NCI-H345 treated with DMSO at 0.1 percent for 48 hours (cell line): ENCODE results near the gene JMJD8.

Source experiments
- DNase-seq: peaks from one replicate; lab custom pipeline; 2025; ENCODE audit not compliant: unreplicated experiment; lab: John Stamatoyannopoulos, UW

JMJD8 gene

GRCh38 chr16:710500-711075 lies 26.5 kb upstream of the JMJD8 start:
- DNase-seq = no peak

DNA sequence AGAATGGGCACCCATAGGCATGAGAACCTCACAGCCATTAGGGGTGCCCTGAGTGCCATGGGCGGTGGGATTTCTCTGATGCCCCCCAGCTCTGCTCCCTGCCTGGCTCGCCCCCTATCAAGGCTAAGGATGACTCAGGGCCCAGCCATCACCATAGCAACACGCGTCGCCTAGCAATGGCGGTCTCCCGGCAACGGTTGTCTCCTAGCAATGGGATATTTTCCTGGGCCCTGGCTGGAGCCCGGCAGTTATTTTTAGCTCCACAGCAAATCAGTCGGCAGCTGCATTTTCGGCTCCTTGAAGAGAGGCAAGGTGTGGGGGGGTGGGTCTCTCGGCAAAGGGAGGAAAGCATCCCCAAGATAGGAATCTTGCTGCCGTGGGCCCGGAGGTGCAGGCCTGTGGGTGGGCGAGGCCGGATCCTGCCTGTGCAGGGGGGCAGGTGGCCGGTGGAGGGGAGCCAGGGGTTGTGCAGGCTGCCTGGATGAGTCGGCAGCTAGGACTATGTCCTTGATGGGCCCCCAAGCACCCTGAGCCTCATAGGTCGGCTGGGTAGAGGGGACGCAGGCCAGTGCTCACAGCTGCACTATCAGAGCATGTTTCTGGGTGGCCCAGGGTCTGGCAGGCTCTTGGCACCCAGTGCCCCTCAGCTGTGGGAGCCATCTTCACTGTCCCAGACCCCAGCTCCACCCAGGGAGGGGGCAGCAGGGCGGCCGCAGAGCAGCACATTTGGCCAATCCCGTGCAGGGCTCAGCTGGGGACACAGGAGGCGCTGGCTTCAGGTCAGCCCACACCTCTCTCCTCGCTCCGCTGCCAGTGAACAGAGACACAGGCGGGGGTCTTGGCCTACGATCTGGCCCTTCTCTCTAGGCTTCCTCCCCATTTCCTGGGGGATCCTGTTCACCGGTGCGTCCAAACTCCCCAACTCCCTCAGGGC lies 25.7 kb upstream of the JMJD8 start:
- peak; percentile 76 for DNase-seq

DNA sequence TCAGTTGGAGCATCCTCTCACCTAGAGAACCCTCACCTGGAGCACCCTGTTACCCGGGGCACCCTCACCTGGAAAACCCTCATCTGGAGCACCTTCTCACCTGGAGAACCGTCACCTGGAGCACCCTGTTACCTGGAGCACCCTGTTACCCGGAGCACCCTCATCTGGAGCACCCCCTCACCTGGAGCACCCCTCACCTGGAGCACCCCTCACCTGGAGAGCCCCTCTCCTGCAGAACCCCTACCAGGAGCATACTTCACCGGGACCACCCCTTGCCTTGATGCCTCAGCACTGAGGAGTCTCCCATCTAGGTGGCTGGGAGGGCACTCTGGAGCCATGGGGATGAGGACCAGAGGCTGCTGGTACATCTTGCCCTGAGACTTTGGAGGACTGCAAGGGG lies 24.8 kb upstream of the JMJD8 start:
- no peak for DNase-seq

- DNase-seq = no peak
These were observed 23.9 kb upstream of the JMJD8 start for GRCh38 chr16:708019-708418.

GRCh38 chr16:707062-707538 lies 23.0 kb upstream of the JMJD8 start:
- DNase-seq = peak; percentile 21

- no peak for DNase-seq
These were observed 22.3 kb upstream of the JMJD8 start for GRCh38 chr16:706189-707061.

- DNase-seq = peak; percentile 63
These were observed 21.5 kb upstream of the JMJD8 start, which contains the start of gene FBXL16 for GRCh38 chr16:705431-706188. TSS of gene FBXL16 (minus strand) at chr16:705801. CDS start at chr16:697405, 8,396 bp downstream.

- DNase-seq = no peak
These were observed 20.6 kb upstream of the JMJD8 start for GRCh38 chr16:704552-705380.

GRCh38 chr16:704047-704446 lies 19.9 kb upstream of the JMJD8 start:
- DNase-seq = no peak

GRCh38 chr16:703406-703805 lies 19.3 kb upstream of the JMJD8 start:
- no peak for DNase-seq

GRCh38 chr16:702341-702740 lies 18.2 kb upstream of the JMJD8 start:
- DNase-seq = no peak

- DNase-seq = no peak
These were observed 16.8 kb upstream of the JMJD8 start for GRCh38 chr16:700684-701584.

DNA sequence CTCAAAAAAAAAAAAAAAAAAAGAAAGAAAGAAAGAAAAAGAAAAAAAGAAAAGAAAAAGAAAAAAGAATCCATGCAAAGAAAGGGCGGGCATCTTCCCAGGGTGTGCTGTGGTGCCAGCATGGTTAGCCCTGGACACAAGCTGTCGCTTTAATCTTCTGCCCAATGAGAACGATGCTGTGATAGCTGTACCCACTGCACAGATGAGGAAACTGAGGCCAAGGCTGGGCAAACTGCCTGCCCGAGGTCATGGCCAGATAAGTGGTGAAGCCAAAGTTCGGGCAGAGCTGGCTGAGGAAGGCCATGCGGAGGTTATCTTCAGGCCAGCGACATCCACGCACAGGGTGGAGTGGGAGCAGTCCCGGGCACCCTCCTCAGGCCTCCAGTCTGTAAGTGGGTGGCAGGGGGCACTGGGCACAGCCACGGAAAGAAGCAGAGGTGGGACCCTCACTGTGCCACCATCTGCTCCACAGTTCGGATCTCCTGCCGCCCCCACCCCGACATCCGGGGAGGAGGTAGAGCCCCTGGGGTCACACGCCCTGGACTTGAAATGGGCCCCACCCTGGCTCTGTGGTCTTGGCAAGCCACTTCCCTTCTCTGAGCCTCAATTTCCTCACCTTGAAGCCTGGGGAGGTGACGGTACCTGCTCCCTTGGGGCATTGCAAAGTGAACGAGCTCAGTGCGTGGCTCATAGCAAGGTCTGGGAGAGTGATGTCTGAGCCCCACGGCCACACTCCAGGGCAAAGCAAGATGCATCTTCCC lies 15.0 kb upstream of the JMJD8 start:
- no peak for DNase-seq

DNA sequence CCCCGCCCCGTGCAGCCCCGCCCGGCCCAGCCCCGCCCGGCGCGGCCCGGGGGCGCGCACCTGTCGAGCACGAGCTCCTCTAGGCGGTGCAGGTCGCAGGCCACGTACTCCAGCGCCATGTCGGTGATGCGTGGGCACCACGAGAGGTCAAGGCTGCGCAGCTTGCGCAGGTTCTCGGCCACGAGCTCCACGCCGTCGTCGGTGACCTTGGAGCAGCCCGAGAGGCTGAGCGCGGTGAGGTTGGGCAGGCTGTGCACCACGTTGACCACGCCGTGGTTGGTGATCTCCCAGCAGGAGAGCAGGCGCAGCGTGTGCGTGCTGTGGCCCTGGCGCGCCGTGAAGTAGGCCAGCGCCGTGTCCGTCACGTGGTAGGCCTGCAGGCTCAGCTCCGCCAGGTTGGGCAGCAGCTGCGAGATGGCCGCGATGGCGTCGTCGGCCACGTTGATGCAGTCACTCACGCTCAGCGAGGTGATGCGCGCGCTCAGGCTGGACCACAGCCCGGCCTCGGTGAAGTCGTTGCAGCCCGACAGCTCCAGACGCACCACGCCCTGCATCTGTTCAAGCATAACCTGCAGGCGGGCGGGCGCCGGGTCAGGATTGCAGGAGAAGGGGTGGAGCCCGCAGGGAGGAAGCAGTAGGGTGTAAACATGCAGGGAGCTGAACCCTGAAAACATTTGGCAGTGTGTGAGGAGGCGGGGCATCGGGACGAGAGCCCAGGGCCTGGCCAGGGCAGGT lies 11.4 kb upstream of the JMJD8 start:
- peak; percentile 88 for DNase-seq

DNA sequence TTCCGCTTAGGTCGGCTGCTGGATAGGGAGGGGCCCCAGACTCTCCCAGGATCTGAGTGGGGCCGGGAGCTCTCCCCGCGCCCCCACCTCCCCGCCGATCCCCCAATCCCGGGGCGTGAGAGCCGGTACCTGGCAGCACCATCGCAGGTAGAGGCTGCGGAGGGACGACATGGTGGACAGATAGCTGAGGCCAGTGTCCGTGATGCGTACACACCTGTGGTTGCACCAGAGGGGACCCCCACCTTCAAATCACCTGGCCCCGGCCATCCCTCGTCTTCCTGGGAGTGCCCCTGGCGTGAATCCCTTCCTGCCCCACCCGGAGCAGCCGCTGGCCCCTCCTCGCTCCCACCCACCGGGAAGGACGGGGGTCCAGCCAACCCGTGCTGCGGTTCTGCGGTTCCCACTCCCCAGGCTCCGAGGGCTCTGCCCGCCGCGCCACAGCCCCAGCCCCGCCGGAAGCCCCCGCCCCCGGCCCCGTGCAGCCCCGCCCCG lies 10.8 kb upstream of the JMJD8 start:
- no peak for DNase-seq

- DNase-seq = no peak
These were observed 10.2 kb upstream of the JMJD8 start for GRCh38 chr16:694187-694862.

GRCh38 chr16:693766-694165 lies 9.6 kb upstream of the JMJD8 start:
- no peak for DNase-seq
